Measurements from ENCODE around the gene LRRC19. TPM values are rescaled to one million over a fixed set of nuclear protein-coding genes. Genes with fewer than 3 reads are reported as not detected.

The LRRC19 gene
- total and polyA plus RNA-seq, 8 donors, result 0.13 to 0.72 (median 0.37) TPM; not detected in 2

DNA sequence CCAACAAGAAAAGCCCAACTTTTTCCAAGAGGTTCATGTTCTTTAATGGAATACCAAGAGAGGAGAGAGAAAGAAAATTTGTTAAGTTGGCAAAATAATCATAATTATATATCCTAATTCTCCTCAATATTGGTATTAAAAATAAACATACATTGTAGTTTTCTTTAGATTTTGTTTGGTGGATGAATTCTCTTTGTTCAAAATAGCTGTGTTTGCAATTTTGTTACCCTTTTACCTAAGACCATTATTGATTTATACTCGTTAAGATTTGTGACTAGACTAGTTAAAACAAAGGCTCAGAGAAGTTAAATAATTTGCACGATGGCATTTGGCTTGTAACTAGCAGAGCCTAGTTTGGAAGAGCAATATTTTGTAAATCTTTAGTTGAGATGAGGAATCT is 9.7 kb downstream of the LRRC19 start:
- TF ChIP-seq, protein P1, sequence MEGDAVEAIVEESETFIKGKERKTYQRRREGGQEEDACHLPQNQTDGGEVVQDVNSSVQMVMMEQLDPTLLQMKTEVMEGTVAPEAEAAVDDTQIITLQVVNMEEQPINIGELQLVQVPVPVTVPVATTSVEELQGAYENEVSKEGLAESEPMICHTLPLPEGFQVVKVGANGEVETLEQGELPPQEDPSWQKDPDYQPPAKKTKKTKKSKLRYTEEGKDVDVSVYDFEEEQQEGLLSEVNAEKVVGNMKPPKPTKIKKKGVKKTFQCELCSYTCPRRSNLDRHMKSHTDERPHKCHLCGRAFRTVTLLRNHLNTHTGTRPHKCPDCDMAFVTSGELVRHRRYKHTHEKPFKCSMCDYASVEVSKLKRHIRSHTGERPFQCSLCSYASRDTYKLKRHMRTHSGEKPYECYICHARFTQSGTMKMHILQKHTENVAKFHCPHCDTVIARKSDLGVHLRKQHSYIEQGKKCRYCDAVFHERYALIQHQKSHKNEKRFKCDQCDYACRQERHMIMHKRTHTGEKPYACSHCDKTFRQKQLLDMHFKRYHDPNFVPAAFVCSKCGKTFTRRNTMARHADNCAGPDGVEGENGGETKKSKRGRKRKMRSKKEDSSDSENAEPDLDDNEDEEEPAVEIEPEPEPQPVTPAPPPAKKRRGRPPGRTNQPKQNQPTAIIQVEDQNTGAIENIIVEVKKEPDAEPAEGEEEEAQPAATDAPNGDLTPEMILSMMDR (IDR thresholded peaks at IDR 0.05), result no peak
- Histone ChIP-seq H3K4me1 (no peaks in the 10 kb centered on the region), H3K9me3 (no peaks in the 10 kb centered on the region), H3K4me3 (no peak overlapping the region), H3K36me3 (peaks cover 0 to 14% of the 10 kb centered on the region in 2 donors), H3K27ac (no peak overlapping the region), H3K27me3 (no peaks in the 10 kb centered on the region)
- no peak for ATAC-seq
- no peak for DNase-seq
- intact Hi-C loops (cut with DNase I), result no loop called here

GRCh38 chr9:26983340-26983739 is 22.1 kb downstream of the LRRC19 start:
- Histone ChIP-seq H3K27me3 (no peaks in the 10 kb centered on the region), H3K27ac (no peak overlapping the region), H3K9me3 (no peaks in the 10 kb centered on the region), H3K4me3 (no peak overlapping the region), H3K4me1 (no peaks in the 10 kb centered on the region), H3K36me3 (peaks cover 0 to 53% of the 10 kb centered on the region in 2 donors)
- ATAC-seq, result no peak
- TF ChIP-seq, protein P1 (IDR thresholded peaks at IDR 0.05), result no peak
- DNase-seq, result no peak
- intact Hi-C loops (cut with DNase I), result no loop called here

- H3K27ac ChIP-seq, result no peak overlapping the region
- no peaks in the 10 kb centered on the region for H3K4me1 ChIP-seq
- peaks cover 0 to 8% of the 10 kb centered on the region in 2 donors for H3K36me3 ChIP-seq
- peak in 1 of 4 donors; percentile 11 for DNase-seq
- H3K9me3 ChIP-seq, result no peaks in the 10 kb centered on the region
- no peak overlapping the region for H3K4me3 ChIP-seq
- intact Hi-C loops (cut with DNase I), result loop anchor here in 1 of 2 donors (10.0 kb wide), 1 partner anchor 231 kb away; no protein-coding TSS in a partner anchor
- TF ChIP-seq, protein P1 (IDR thresholded peaks at IDR 0.05), result peak; percentile 9 to 33
- no peak for ATAC-seq
- no peaks in the 10 kb centered on the region for H3K27me3 ChIP-seq
Observed at GRCh38 chr9:26975728-26976707, 29.5 kb downstream of the LRRC19 start.

DNA sequence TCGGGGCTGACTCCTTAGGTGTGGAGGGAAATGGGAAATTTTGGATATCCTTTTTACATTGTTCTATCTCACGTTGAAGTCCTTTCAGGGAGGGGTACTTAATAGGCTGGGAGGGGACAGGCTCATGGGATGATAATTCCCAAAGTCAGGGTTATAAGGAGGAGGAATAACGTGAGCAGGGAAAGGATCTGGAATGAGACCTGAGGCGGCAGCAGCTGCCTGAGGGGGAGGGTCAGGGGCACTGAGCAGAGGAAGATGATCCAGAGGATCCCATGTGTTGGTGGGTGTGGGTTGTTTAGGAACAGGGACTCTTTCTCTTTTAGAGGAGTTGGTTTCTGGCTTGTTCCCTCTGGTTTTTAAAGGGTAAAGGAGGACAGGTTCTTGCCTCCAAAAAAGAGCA is 30.5 kb downstream of the LRRC19 start:
- Histone ChIP-seq H3K4me3 (no peak overlapping the region), H3K36me3 (peaks cover 0 to 4% of the 10 kb centered on the region in 2 donors), H3K27ac (no peak overlapping the region), H3K4me1 (no peaks in the 10 kb centered on the region), H3K27me3 (no peaks in the 10 kb centered on the region), H3K9me3 (no peaks in the 10 kb centered on the region)
- ATAC-seq (no peak), DNase-seq (no peak)
- intact Hi-C loops (cut with DNase I), result loop anchor here in 1 of 2 donors (10.0 kb wide), 1 partner anchor 230 kb away; no protein-coding TSS in a partner anchor
- TF ChIP-seq, protein P1 (IDR thresholded peaks at IDR 0.05), result no peak

DNA sequence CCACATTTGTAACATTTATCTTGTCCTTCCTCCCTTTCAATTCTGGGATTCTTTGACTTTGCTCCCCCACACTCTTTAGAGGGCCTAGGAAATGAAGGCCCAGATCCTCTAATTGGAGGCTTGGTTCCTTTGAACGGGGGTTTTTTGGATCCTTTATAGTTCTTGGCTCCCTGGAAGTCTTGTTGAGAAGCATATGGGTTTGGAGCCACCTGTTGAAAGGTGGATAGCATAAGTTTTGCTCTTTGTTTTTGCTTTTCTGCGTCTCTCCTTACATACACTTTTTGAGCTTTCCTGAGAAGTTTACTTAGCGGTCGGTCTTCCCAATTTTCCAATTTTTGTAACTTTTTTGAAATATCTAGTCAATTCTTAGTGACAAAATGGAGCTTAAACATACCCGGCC is 31.5 kb downstream of the LRRC19 start:
- no peak for DNase-seq
- no peaks in the 10 kb centered on the region for H3K9me3 ChIP-seq
- H3K4me1 ChIP-seq, result no peaks in the 10 kb centered on the region
- H3K36me3 ChIP-seq, result no peaks in the 10 kb centered on the region
- no peak for ATAC-seq
- intact Hi-C loops (cut with DNase I), result loop anchor here in 1 of 2 donors (10.0 kb wide), 1 partner anchor 229 kb away; no protein-coding TSS in a partner anchor
- no peak overlapping the region for H3K27ac ChIP-seq
- no peak overlapping the region for H3K4me3 ChIP-seq
- TF ChIP-seq, protein P1 (IDR thresholded peaks at IDR 0.05), result no peak
- H3K27me3 ChIP-seq, result no peaks in the 10 kb centered on the region
